ENCODE data around the gene CNTRL. TPM values are rescaled to one million over a fixed set of nuclear protein-coding genes. Genes with fewer than 3 reads are reported as not detected.
A peak's percentile ranks its signal among the peaks of the same experiment; 100 is the strongest.
"Not testable (repeated sequence)": the region's sequence is repeated elsewhere in the genome, so short reads cannot be mapped to it uniquely, and the experiment has no call there.

Gene CNTRL, protein sequence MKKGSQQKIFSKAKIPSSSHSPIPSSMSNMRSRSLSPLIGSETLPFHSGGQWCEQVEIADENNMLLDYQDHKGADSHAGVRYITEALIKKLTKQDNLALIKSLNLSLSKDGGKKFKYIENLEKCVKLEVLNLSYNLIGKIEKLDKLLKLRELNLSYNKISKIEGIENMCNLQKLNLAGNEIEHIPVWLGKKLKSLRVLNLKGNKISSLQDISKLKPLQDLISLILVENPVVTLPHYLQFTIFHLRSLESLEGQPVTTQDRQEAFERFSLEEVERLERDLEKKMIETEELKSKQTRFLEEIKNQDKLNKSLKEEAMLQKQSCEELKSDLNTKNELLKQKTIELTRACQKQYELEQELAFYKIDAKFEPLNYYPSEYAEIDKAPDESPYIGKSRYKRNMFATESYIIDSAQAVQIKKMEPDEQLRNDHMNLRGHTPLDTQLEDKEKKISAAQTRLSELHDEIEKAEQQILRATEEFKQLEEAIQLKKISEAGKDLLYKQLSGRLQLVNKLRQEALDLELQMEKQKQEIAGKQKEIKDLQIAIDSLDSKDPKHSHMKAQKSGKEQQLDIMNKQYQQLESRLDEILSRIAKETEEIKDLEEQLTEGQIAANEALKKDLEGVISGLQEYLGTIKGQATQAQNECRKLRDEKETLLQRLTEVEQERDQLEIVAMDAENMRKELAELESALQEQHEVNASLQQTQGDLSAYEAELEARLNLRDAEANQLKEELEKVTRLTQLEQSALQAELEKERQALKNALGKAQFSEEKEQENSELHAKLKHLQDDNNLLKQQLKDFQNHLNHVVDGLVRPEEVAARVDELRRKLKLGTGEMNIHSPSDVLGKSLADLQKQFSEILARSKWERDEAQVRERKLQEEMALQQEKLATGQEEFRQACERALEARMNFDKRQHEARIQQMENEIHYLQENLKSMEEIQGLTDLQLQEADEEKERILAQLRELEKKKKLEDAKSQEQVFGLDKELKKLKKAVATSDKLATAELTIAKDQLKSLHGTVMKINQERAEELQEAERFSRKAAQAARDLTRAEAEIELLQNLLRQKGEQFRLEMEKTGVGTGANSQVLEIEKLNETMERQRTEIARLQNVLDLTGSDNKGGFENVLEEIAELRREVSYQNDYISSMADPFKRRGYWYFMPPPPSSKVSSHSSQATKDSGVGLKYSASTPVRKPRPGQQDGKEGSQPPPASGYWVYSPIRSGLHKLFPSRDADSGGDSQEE (N-terminal part only)
- total RNA-seq: 14.7 TPM

DNA sequence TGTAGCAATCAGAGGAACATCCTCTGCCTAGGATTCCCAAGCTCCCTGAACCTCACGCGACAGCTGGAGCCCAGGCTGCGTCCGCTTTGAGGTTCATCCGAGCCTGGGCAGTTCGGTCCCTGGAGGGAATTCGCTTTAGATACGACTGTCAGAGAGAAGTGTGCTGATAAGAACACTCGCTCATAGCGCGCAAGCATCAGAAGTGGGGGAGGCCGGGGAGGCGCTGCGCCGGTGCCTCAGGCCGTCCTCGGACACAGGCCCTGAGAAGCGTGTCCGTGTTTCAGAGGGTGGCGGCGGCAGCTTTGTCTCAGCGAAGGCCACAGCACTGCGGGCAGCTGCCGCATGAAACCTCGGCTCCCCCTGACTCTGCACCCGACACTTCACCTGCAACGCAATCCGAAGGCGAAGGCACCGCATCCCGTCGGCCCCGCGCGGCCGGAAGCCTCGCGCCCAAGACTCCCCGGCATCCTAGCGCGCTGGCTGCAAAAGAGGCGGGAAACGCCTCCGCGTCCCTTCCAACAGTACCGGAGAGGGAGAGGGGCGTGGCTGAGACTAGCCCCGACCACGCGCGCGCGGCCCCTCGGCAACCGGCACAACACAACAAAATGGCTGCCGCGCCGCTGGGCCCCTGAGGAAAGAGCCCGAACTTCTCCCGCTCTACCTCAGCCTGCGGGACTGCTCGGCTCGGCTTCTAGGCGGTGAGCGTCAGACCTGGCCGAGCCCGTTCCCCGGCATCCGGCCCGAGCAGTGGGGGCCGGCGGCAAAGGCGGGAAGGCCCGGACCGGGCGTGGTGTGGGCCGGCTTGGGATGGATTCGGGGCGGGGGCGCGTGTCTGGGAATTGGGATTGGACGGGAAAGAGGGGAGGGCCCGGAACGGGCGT is at the start of gene CNTRL:
CNTRL (plus strand) TSS at position 586 of the 881 bp plus-strand sequence. CDS start 13,372 bp downstream, outside the sequence.
- DNase-seq (ENCODE audit: low spot score in 2 of 2) (peak; percentile 73), FAIRE-seq (no peak)

DNA sequence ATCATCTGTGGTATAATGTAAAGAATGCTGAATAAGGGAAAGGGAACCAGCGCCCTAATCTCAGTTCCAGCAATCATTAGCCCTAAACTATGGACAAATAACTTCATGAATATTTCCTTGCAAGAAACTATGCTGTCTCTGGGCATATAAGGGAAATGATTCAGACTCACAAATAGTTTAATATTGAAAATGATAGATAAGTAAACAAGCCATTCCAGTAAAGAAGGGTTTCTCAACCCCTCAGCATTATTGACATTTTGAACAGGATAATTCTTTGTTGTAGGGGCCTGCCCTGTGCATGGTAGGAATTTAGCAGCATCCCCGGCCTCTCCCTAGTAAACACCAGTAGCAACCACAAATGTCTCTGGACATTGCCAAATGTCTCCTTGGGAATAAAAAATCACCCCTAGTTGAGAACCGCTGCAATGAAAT is 48.5 kb upstream of the CNTRL start:
- no peak for FAIRE-seq
- no peak for DNase-seq (ENCODE audit: low spot score in 2 of 2)

DNA sequence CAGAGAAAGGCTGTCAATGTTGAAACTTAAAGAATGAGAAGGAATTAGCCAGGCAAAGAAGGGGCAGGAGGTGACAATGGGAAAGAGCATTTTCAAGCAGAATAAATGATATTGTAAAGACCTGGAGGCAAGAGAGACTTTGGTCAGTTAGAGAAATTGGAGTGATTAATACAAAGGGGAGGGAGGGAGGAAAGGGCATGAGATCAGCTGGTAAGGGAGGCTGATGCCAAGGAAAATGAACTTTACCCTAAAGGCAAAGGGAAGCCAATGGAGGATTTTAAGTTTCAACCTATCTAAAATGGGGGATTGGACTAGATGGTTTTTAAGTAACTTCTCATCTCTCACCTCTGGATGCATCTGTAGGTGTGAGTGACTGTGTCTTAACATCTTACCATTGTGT is 48.0 kb upstream of the CNTRL start:
- no peak for FAIRE-seq

DNA sequence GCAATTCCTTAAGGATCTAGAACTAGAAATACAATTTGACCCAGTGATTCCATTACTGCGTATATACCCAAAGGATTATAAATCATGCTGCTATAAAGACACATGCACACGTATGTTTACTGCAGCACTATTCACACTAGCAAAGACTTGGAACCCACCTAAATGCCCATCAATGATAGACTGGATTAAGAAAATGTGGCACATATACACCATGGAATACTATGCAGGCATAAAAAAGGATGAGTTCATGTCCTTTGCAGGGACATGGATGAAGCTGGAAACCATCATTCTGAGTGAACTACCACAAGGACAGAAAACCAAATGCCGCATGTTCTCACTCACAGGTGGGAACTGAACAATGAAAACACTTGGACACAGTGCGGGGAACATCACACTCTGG is 46.5 kb upstream of the CNTRL start:
- FAIRE-seq; DNase-seq (ENCODE audit: low spot score in 2 of 2): not testable (repeated sequence)

More for the DNA sequence above, 48.0 kb upstream of the CNTRL start:
- DNase-seq (ENCODE audit: low spot score in 2 of 2): no peak

DNA sequence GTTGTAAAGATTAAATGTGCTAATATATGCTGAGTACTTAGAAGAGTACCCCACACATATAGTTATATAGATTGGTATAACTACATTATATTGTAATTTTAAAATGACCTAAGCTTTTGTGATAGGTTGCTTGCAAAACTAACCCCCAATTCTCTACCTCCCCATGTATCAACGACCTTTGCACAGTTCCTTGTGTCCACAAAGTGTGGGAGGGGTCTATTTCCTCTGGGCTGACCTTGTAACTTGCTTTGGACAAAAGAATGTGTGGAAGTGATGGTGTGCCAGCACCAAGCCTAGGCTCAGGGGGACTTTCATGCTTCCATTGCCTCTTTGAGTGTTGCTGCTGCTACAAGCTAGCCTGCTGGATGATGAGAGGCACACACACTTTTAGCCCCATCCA is 45.3 kb upstream of the CNTRL start:
- no peak for DNase-seq (ENCODE audit: low spot score in 2 of 2)
- no peak for FAIRE-seq

DNA sequence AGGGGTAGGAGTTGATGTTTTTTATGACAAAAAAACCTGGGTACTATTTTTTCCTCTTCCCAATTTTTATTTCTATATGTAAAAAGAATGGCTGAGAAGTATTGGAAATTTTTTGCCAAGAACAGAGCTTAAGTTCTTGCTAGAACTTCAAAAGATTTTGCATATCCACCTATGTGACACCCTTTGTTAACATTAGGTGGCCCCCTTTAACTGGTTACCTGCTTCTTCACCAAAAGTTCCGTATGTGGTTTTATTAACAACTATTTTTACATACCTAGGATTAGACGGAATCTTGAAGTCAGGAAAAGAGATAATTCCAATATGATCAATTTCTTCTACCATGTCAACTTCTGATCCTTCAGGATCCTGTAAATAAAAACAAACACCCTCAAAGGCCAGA is 40.2 kb upstream of the CNTRL start:
- FAIRE-seq (no peak), DNase-seq (ENCODE audit: low spot score in 2 of 2) (no peak)

DNA sequence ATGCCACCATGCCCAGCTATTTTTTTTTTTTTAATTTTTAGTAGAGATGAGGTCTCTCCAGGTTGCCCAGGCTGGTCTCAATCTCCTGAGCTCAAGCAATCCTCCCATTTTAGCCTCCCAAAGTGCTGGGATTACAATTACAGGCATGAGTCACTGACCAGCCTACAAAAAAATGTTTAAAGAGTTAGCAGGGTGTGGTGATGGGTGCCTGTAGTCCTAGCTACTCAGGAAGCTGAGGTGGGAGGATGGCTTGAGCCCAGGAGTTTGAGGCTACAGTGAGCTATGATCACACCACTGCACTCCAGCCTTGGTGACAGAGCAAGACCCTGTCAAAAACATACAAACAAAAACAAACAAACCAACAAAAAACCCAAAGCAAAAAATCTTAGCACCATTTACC is 39.0 kb upstream of the CNTRL start:
- not testable (repeated sequence) for FAIRE-seq; DNase-seq (ENCODE audit: low spot score in 2 of 2)

DNA sequence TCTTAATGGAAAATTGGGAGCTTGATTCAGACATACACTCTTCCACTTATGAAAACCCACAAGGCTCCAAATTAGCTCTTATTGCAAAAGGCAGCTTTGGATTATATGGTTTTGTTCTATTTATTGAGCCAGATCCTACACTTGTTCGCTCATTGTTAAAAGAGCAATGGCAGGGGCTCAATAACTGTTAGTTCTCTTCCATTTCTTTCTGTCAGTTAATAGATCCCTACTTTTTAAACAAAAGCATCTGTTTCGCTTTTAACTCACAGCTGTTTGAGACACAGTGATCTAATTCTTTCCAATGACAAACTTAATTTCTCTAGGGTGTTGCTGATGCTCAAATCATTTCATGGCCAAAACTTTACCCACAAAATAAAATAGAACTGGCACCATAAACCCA is 36.4 kb upstream of the CNTRL start:
- DNase-seq (ENCODE audit: low spot score in 2 of 2) (no peak), FAIRE-seq (no peak)

DNA sequence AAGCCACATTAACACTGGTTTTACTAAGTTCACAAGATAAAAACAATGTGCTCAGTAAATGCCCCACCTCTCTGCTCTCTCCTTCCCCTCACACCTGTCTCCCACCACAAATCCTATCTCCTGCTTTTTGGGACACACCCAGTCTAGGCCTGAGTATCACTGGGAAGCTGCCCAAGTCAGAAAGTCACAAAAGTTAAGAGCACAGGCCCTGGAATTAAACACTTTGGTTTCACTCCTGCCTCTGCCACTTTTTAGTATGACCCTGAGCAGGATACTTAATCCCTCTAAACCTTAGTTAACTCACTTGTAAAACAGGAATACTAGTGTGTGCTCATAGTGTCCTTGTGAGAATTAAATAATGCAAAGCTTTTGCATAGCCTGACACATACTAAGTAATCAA is 36.0 kb upstream of the CNTRL start:
- no peak for FAIRE-seq
- no peak for DNase-seq (ENCODE audit: low spot score in 2 of 2)

DNA sequence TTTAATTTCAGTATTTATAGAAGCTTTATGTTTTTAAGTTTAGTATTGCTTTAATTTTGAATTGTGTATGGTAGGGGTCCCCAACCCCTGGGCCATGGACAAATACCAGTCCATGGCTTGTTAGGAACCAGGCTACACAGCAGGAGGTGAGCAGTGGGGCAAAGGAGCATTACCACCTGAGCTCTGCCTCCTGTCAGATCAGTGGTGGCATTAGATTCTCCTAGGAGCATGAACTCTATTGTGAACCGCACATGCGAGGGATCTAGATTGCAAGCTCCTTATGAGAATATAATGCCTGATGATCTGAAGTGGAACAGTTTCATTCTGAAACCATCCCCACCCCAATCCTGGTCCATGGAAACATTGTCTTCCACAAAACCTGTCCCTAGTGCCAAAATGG is 26.6 kb upstream of the CNTRL start:
- DNase-seq (ENCODE audit: low spot score in 2 of 2) (no peak), FAIRE-seq (no peak)

DNA sequence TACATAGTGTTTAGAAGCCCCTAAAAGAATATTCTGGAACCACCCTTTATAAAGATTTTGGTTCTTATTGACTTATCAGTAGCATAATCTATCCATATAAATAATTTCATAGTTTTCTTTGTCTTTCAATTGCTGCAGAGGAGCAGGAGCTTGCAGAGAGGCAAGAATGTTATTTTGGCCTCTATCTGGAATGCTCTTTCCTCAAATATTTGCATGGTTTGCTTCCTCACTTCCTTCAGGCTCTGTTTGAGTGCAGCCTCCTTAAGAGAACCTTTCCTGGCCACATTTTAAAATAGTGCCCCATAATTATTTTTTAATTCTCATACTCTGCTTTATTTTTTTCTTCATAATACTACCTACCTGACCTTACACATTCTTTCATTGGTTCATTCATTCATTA is 26.1 kb upstream of the CNTRL start:
- no peak for FAIRE-seq
- DNase-seq (ENCODE audit: low spot score in 2 of 2): no peak

DNA sequence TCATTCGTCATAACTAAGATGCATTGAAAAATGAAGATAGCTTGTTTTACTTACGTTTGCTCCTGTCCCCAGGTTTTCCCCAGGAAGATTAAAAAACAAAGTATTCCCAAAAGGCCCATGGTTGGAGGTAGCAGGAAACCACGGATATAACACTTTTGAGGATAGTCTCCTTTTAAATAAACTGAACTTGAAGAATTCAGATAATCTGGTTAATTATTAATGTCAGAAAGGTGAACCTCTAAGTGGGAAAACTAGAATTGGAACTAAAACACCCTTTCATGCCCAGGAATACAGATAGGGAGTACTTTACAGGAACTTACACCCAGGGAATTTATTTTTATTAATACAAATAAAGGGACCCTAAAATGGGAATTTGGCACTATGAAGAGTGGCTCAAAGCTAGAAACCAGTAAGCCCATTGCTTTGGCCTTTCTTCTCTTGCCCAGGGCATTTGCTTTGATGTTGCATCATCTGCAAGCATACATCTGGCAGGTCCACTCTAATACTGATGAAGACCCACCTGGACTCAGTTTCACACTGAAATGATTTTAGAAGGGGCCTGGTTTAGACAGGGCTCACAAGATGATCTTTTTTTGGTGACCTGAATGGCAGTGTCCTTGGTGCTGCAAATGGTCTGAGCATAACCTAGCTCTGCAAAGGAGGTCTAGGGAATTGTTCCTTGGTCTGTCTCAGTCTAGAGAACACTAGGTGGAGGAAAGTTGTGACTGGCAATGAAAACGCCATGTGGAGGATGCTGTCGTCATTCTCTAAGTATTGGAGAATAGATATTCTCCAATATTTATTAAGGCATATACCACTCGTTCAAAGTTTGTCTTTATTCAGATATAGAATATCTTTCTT is 24.4 kb upstream of the CNTRL start, which contains the start of gene C5:
C5 (minus strand) TSS at position 148 of the 861 bp plus-strand sequence; CDS start at position 119, 29 bp downstream.
- FAIRE-seq (no peak), DNase-seq (ENCODE audit: low spot score in 2 of 2) (no peak)

DNA sequence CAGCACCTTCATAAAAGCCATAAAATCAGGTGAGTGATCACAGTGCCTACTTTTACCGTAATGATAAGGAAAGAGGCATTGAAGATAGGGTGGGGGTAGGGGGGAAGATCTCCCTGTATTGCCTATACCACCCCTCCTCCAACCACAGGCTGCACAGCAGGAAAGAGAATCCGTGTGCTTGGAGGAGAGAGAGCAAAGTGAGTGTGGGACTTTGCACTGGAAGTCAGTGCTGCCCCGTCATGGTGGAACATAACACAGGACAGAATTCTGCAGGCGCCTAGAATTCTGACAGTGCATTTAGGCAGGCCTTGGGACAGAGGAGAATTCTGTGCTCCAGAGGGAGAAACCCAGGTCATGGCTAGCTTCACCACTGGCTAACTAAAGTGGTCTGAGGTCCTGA is 21.2 kb upstream of the CNTRL start:
- FAIRE-seq: no peak
- no peak for DNase-seq (ENCODE audit: low spot score in 2 of 2)

DNA sequence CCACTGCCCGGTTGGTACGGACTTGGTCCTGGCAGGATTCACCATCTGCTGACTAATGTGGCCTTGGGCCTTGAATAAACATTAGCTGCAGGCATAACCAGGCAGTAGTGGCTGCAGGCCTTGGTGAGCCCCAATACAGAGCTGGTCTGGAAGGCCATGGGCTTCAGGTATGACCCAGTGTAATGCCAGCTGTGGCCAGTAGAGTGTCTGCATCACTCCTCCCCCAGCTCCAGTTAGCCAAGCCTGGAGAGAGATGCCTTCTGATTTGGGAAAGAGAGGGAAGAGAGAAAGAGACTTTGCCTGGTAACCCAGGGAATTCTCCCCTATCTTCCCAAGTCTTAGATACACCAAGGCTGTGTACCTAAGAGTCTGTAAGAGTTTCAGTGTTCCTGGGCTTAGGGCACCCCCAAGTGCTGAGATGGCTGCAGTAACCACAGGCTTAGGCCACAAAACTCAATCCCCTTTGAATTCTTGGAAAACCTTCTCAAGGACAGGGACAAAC is 19.1 kb upstream of the CNTRL start:
- FAIRE-seq (no peak), DNase-seq (ENCODE audit: low spot score in 2 of 2) (no peak)

DNA sequence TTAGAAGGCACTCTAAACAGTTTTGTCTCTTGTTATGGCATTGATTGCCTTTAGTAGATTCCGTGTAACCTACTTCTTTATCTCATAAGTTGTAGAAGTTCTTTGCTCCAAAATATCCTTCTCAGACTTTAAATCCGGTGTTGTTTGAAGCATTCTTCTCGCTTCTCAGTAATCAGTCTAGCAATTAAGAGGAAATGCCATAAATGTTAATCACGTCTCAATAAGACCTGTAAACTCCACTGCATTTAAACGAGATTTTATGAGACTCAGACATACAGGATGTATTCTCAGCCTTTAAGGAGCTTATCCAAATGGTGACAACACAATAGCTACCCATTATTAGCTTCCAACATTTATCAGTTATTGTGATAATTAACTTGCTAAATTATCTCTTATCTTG is 16.9 kb upstream of the CNTRL start:
- no peak for DNase-seq (ENCODE audit: low spot score in 2 of 2)
- no peak for FAIRE-seq

DNA sequence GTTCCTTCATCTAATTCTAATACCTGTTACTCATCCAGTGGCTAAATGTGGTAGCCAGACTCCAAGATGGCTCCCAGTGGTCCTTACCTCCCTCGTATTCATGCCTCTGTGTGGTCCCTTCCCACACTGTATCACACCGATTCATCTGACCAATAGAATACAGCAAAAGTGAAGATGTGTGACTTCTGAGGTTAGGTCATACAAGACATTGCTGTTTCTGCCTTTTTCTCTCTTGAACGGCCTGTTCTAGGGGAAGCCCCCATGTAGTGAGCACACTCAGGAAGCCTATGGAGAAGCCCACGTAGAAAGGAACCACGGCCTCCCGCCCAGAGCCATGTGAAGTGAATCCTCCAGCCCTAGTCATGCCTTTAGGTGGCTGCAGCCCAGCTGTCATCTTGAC is 15.2 kb upstream of the CNTRL start:
- DNase-seq (ENCODE audit: low spot score in 2 of 2) (no peak), FAIRE-seq (no peak)

DNA sequence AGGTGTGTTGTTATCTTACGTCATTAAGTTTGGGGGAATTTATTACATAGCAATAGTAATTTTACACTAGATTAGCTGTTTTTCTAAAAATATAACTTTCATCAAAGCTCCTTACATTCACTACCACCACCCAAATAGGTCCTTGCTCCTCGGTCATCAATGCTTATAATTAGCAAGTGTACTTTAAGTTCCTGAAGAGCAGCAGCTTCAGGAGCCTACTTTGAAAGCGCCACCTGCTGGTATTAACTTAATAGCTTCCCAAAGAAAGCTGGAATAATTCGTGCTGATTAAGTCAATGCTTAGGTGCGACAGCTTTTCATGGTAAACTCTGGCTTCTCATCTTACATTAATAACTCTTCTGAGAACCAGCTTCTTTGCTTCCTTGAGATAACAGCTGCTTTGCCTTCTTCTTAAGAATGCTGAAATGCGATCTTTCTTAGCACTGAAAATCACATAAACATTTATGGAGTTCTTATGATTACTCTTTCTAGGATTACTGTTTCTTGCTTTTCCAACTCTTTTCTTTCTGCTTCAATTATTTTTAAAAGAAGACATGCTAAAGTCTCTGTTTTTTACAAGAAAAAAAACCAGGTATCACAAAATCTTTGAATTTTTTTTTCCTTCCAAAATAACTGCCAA is 14.6 kb upstream of the CNTRL start:
- DNase-seq (ENCODE audit: low spot score in 2 of 2): peak in 1 of 2 donors; percentile 47
- FAIRE-seq: no peak

DNA sequence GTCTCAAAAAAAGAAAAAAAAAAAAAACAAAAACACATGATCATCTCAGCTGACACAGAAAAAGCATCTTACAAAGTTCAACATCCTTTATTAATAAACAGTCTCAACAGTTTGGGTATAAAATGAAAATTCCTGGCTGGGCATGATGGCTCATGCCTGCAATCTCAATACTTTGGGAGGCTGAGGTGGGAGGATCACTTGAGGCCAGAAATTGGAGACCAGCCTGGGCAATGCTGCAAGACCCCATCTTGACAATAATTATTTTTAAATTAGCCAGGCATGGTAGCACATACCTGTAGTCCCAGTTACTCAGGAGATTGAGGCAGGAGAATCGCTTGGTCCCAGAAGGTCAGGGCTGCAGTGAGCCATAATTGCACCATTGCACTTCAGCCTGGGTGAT is 7.9 kb upstream of the CNTRL start:
- FAIRE-seq: no peak

More for the DNA sequence above, 7.9 kb upstream of the CNTRL start:
- no peak for DNase-seq (ENCODE audit: low spot score in 2 of 2)
